ENCODE data around the gene METTL24. TPM values are rescaled to one million over a fixed set of nuclear protein-coding genes. Genes with fewer than 3 reads are reported as not detected.

The METTL24 gene
- total and polyA plus RNA-seq, 2 of the 13 experiments (the other 11 are each of a cell fraction or from before 2014, with no cell fraction given): not detected

DNA sequence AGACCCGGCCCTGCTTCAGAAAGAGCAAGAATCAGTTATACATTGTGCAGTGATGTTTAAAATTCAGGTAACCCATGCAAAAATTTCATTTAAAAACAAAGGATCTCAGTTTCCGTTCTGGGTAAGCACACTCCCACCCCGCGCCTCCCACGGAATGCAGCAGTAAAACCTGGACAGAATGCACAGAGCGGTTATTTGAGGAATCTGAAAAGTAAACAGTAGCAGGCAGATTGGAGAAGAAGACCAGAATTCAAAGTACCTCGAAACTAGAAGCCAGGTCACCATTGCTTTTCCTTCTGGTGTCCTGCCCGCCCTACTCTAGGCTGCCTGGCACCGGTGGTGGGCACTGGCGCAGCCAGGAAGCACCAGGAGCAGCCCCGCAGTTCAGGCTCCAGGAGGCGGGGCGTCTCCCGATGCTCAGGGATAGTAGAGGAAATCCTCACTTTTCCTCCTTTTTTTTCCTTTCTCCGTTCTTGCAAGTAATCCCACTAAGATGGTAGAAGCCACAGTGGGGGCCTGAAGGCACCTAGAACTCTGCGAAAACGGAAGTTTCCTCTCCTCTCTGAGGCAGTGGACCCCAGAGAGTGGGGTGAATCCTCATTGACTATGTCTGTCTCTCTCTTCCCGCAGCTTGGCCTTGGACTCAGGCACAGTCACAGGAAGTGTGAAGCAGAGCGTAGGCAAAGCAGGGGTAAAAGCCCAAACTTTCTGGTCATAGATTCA is 28.3 kb downstream of the METTL24 start (continued):
- TF ChIP-seq ZNF354B (CRISPR knock-in tag; IDR thresholded peaks at IDR 0.05) (no peak), EP300 (IDR thresholded peaks at IDR 0.05; ENCODE audit: low read depth in 2 of 2, low read length in 2 of 2) (0 out of 4 replicates have a peak, but pooled peaks of 1 of the 2 experiments have one; percentile 30), EP300 (CRISPR knock-in tag; IDR thresholded peaks at IDR 0.05; ENCODE audit: borderline replicate concordance) (no peak), KDM6A (CRISPR knock-in tag; IDR thresholded peaks at IDR 0.05; ENCODE audit: low read depth) (no peak), HNF4A (CRISPR knock-in tag; IDR thresholded peaks at IDR 0.05) (peak; percentile 28; the same call in 1 of the 2 replicates), ZFP41 (CRISPR knock-in tag; IDR thresholded peaks at IDR 0.05; ENCODE audit: borderline replicate concordance) (no peak), YY1 (IDR thresholded peaks at IDR 0.05; ENCODE audit: insufficient read depth, insufficient replicate concordance, low read depth, low read length) (no peak), NCOA1 (CRISPR knock-in tag; IDR thresholded peaks at IDR 0.05) (no peak), ERF (CRISPR knock-in tag; IDR thresholded peaks at IDR 0.05) (0 out of 2 replicates have a peak, but pooled peaks have one; percentile 23), ZNF850 (CRISPR knock-in tag; conservative IDR thresholded peaks at IDR 0.05) (no peak), SNAPC2 (CRISPR knock-in tag; IDR thresholded peaks at IDR 0.05) (peak; percentile 53; the same call in 1 of the 2 replicates), ELF1 (CRISPR knock-in tag; IDR thresholded peaks at IDR 0.05) (0 out of 2 replicates have a peak, but pooled peaks have one; percentile 12), DMAP1 (CRISPR knock-in tag; IDR thresholded peaks at IDR 0.05) (0 out of 2 replicates have a peak, but pooled peaks have one; percentile 49)
- TF ChIP-seq, protein P1, sequence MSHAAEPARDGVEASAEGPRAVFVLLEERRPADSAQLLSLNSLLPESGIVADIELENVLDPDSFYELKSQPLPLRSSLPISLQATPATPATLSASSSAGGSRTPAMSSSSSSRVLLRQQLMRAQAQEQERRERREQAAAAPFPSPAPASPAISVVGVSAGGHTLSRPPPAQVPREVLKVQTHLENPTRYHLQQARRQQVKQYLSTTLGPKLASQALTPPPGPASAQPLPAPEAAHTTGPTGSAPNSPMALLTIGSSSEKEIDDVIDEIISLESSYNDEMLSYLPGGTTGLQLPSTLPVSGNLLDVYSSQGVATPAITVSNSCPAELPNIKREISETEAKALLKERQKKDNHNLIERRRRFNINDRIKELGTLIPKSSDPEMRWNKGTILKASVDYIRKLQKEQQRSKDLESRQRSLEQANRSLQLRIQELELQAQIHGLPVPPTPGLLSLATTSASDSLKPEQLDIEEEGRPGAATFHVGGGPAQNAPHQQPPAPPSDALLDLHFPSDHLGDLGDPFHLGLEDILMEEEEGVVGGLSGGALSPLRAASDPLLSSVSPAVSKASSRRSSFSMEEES (CRISPR knock-in tag; IDR thresholded peaks at IDR 0.05): no peak
- TF ChIP-seq, protein P2, sequence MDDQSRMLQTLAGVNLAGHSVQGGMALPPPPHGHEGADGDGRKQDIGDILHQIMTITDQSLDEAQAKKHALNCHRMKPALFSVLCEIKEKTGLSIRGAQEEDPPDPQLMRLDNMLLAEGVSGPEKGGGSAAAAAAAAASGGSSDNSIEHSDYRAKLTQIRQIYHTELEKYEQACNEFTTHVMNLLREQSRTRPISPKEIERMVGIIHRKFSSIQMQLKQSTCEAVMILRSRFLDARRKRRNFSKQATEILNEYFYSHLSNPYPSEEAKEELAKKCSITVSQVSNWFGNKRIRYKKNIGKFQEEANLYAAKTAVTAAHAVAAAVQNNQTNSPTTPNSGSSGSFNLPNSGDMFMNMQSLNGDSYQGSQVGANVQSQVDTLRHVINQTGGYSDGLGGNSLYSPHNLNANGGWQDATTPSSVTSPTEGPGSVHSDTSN (CRISPR knock-in tag; IDR thresholded peaks at IDR 0.05; ENCODE audit: borderline replicate concordance): no peak
- TF ChIP-seq, protein P3, sequence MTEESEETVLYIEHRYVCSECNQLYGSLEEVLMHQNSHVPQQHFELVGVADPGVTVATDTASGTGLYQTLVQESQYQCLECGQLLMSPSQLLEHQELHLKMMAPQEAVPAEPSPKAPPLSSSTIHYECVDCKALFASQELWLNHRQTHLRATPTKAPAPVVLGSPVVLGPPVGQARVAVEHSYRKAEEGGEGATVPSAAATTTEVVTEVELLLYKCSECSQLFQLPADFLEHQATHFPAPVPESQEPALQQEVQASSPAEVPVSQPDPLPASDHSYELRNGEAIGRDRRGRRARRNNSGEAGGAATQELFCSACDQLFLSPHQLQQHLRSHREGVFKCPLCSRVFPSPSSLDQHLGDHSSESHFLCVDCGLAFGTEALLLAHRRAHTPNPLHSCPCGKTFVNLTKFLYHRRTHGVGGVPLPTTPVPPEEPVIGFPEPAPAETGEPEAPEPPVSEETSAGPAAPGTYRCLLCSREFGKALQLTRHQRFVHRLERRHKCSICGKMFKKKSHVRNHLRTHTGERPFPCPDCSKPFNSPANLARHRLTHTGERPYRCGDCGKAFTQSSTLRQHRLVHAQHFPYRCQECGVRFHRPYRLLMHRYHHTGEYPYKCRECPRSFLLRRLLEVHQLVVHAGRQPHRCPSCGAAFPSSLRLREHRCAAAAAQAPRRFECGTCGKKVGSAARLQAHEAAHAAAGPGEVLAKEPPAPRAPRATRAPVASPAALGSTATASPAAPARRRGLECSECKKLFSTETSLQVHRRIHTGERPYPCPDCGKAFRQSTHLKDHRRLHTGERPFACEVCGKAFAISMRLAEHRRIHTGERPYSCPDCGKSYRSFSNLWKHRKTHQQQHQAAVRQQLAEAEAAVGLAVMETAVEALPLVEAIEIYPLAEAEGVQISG (CRISPR knock-in tag; IDR thresholded peaks at IDR 0.05): peak; percentile 32; the same call in 1 of the 2 replicates
- TF ChIP-seq, protein P4, sequence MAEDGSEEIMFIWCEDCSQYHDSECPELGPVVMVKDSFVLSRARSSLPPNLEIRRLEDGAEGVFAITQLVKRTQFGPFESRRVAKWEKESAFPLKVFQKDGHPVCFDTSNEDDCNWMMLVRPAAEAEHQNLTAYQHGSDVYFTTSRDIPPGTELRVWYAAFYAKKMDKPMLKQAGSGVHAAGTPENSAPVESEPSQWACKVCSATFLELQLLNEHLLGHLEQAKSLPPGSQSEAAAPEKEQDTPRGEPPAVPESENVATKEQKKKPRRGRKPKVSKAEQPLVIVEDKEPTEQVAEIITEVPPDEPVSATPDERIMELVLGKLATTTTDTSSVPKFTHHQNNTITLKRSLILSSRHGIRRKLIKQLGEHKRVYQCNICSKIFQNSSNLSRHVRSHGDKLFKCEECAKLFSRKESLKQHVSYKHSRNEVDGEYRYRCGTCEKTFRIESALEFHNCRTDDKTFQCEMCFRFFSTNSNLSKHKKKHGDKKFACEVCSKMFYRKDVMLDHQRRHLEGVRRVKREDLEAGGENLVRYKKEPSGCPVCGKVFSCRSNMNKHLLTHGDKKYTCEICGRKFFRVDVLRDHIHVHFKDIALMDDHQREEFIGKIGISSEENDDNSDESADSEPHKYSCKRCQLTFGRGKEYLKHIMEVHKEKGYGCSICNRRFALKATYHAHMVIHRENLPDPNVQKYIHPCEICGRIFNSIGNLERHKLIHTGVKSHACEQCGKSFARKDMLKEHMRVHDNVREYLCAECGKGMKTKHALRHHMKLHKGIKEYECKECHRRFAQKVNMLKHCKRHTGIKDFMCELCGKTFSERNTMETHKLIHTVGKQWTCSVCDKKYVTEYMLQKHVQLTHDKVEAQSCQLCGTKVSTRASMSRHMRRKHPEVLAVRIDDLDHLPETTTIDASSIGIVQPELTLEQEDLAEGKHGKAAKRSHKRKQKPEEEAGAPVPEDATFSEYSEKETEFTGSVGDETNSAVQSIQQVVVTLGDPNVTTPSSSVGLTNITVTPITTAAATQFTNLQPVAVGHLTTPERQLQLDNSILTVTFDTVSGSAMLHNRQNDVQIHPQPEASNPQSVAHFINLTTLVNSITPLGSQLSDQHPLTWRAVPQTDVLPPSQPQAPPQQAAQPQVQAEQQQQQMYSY (CRISPR knock-in tag; IDR thresholded peaks at IDR 0.05): peak; percentile 90

Data from HepG2 (cell line).